GM12873 (cell line): ENCODE results near the gene OTP.

Experiments
- TF ChIP-seq, protein P1 (sequence below): IDR thresholded peaks from 2 replicates; pipeline ENCODE4 v1.5.1; 2012; ENCODE audit warnings: low read depth, mild to moderate bottlenecking, moderate library complexity, low read length, control low read depth; ENCODE audit not compliant: insufficient read depth; ENCODE audit errors: missing control alignments

OTP gene

GRCh38 chr5:77637998-77638762 is at the start of gene OTP:
Gene OTP, minus strand, starts transcription at chr5:77638713. Its CDS starts 164 bp downstream, at chr5:77638549.
- TF ChIP-seq, protein P1, sequence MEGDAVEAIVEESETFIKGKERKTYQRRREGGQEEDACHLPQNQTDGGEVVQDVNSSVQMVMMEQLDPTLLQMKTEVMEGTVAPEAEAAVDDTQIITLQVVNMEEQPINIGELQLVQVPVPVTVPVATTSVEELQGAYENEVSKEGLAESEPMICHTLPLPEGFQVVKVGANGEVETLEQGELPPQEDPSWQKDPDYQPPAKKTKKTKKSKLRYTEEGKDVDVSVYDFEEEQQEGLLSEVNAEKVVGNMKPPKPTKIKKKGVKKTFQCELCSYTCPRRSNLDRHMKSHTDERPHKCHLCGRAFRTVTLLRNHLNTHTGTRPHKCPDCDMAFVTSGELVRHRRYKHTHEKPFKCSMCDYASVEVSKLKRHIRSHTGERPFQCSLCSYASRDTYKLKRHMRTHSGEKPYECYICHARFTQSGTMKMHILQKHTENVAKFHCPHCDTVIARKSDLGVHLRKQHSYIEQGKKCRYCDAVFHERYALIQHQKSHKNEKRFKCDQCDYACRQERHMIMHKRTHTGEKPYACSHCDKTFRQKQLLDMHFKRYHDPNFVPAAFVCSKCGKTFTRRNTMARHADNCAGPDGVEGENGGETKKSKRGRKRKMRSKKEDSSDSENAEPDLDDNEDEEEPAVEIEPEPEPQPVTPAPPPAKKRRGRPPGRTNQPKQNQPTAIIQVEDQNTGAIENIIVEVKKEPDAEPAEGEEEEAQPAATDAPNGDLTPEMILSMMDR, result no peak

- TF ChIP-seq, protein P1, result no peak
Measured at GRCh38 chr5:77683171-77683732, 44.7 kb upstream of the OTP start.

- TF ChIP-seq, protein P1, result no peak
Measured at GRCh38 chr5:77670526-77670925, 32.0 kb upstream of the OTP start.

- TF ChIP-seq, protein P1, result no peak
Measured at GRCh38 chr5:77669677-77670076, 31.2 kb upstream of the OTP start.

DNA sequence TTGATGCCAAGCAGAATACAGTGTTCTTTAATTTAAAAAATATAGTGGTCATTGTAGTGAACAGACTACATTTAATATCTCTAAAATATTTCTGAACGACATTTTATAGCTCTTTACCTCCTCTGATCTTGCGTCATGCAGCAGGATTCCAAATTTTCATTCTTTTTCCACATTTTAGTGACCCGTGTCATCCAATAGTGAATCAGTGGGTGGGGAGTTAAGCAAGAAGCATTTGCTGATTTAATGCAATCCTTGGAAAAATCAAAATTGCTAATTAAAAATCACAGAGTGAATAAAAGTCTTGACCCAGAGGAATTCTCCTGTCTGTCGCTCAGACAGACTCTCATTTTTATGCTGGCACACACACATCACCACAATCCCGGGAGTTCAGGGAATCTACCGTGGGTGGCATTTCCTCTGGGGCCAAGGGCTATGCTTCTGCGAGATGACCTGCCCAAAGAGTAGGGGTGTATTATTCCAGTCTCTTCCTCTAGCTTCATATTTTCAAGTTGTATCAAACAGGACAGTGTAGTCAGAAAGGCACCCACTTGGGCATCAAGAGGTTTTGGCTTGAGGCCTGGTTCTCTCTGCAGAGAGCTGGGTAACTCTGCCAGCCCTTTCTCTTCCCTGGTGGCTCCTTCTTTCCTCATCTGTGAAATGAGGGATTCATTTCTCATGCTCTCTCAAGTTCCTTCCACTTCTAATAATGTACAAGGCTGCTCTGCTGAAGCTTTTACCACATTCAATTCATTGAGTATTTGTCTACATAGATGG is 24.8 kb upstream of the OTP start:
- TF ChIP-seq, protein P1, result no peak

DNA sequence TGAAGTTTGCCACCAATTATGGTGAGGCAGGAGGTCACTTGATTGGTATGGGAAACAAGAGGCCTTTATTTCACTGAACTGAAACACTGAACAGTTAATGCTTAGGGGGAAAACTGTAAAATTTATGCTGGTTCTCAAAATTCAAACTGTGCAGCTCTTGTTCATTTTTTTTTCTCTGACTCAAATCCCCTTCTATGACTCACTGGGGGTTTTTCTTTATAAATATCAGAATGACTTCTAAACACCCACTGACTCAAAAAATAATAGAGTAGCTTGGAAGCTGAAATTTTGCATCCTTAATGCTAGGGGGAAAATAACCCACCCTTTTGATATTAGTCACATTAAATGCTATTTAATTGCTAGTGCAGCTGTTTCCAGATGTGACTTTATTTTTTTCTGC is 24.1 kb upstream of the OTP start:
- TF ChIP-seq, protein P1, result no peak

- TF ChIP-seq, protein P1, result no peak
Measured at GRCh38 chr5:77658662-77659061, 20.1 kb upstream of the OTP start.
